Smooth muscle cell of bladder (primary cell): ENCODE results near the gene FOXD4L6. TPM values are rescaled to one million over a fixed set of nuclear protein-coding genes. Genes with fewer than 3 reads are reported as not detected.

ENCODE experiments used
- total RNA-seq: library from RNA; depleted of rRNA; stranded (reverse); fragments of >200 nt; gene quantifications from 2 replicates; pipeline ENCODE4 v1.2.3, GENCODE V29; 2014

The FOXD4L6 gene
- under 0.01 and 0.09 TPM in 2 replicates for total RNA-seq

DNA sequence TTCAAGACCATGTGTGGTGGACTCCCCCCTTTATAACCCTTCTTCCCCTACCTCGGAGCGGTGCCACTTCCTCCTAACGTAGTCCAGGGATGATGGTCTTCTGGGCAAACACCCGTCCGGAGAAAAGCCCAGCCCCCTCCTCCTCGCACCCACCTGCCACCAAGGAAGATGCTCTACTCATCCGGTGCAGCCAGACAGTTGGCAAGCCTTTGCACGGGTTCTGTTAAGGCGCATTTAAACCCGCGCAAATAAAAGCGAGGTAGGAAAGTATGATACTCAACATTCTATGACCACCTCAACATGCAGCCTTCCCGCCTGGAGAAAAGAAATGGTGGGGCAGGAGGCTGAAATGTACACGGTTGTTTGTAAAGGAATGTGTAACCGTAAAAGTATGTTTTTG is at the start of gene FOXD4L6:
TSS of gene FOXD4L6 (minus strand) at position 101 of the 400 bp plus-strand sequence. CDS start 298 bp downstream, outside the sequence.

Other genes starting within 250 kb of the FOXD4L6 start
- gene ZNG1F, start 60.6 kb upstream of the FOXD4L6 start, total RNA-seq, result 3.3 and 3.7 TPM in 2 replicates